WTC11 (cell line): ENCODE data around the gene PPP1R14D.

Source experiments
- ARID4B ChIP-seq: sonication (generic); formaldehyde crosslinking; IDR thresholded peaks from 2 replicates; pipeline ENCODE4 v1.8.0; 2023; ENCODE audit warnings: missing genetic modification reagents, mild to moderate bottlenecking, borderline replicate concordance
- ATF1 ChIP-seq: sonication (generic); formaldehyde crosslinking; IDR thresholded peaks from 2 replicates; pipeline ENCODE4 v1.8.1; 2023; ENCODE audit warnings: mild to moderate bottlenecking, moderate library complexity, missing genetic modification reagents
- CTCF ChIP-seq: fragments of 200-600 bp; IDR thresholded peaks from 2 replicates; pipeline ENCODE4 v1.8.0; 2022; ENCODE audit warnings: antibody characterized with exemption
- ELF4 ChIP-seq: sonication (generic); formaldehyde crosslinking; IDR thresholded peaks from 2 replicates; pipeline ENCODE4 v1.8.1; 2022; ENCODE audit warnings: low read depth, mild to moderate bottlenecking, moderate library complexity, missing genetic modification reagents
- FOXP4 ChIP-seq: sonication (generic); formaldehyde crosslinking; IDR thresholded peaks from 2 replicates; pipeline ENCODE4 v1.8.0; 2022; ENCODE audit warnings: mild to moderate bottlenecking, missing genetic modification reagents
- ZBTB21 ChIP-seq: sonication (generic); formaldehyde crosslinking; IDR thresholded peaks from 2 replicates; pipeline ENCODE4 v1.8.1; 2023; ENCODE audit warnings: mild to moderate bottlenecking, missing genetic modification reagents, borderline replicate concordance
- ZNF232 ChIP-seq: sonication (generic); formaldehyde crosslinking; IDR thresholded peaks from 2 replicates; pipeline ENCODE4 v1.8.0; 2022; ENCODE audit warnings: mild to moderate bottlenecking, missing genetic modification reagents
- TF ChIP-seq, protein P1 (sequence below): sonication (generic); formaldehyde crosslinking; IDR thresholded peaks from 2 replicates; pipeline ENCODE4 v1.8.1; 2022; ENCODE audit warnings: low read depth, mild to moderate bottlenecking, moderate library complexity, missing genetic modification reagents, borderline replicate concordance
- TF ChIP-seq, protein P2 (sequence below): sonication (generic); formaldehyde crosslinking; IDR thresholded peaks from 2 replicates; pipeline ENCODE4 v1.8.1; 2023; ENCODE audit warnings: mild to moderate bottlenecking, missing genetic modification reagents, moderate library complexity
- TF ChIP-seq, protein P3 (sequence below): sonication (generic); formaldehyde crosslinking; IDR thresholded peaks from 2 replicates; pipeline ENCODE4 v1.8.0; 2022; ENCODE audit warnings: mild to moderate bottlenecking, missing genetic modification reagents
- TF ChIP-seq, protein P4 (sequence below): sonication (generic); formaldehyde crosslinking; IDR thresholded peaks from 2 replicates; pipeline ENCODE4 v1.8.1; 2022; ENCODE audit warnings: low read depth, missing genetic modification reagents, borderline replicate concordance

GRCh38 chr15:40869686-40870085 is 41.2 kb upstream of the PPP1R14D start:
- TF ChIP-seq CTCF (no peak), ATF1 (no peak), FOXP4 (no peak), ZNF232 (no peak), ELF4 (CRISPR knock-in tag) (no peak), ZBTB21 (CRISPR knock-in tag) (no peak), ARID4B (CRISPR knock-in tag) (no peak)
- TF ChIP-seq, protein P1, sequence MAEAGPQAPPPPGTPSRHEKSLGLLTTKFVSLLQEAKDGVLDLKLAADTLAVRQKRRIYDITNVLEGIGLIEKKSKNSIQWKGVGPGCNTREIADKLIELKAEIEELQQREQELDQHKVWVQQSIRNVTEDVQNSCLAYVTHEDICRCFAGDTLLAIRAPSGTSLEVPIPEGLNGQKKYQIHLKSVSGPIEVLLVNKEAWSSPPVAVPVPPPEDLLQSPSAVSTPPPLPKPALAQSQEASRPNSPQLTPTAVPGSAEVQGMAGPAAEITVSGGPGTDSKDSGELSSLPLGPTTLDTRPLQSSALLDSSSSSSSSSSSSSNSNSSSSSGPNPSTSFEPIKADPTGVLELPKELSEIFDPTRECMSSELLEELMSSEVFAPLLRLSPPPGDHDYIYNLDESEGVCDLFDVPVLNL (CRISPR knock-in tag) = no peak
- TF ChIP-seq, protein P2, sequence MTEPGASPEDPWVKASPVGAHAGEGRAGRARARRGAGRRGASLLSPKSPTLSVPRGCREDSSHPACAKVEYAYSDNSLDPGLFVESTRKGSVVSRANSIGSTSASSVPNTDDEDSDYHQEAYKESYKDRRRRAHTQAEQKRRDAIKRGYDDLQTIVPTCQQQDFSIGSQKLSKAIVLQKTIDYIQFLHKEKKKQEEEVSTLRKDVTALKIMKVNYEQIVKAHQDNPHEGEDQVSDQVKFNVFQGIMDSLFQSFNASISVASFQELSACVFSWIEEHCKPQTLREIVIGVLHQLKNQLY (CRISPR knock-in tag) = no peak
- TF ChIP-seq, protein P3, sequence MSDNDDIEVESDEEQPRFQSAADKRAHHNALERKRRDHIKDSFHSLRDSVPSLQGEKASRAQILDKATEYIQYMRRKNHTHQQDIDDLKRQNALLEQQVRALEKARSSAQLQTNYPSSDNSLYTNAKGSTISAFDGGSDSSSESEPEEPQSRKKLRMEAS (CRISPR knock-in tag) = no peak
- TF ChIP-seq, protein P4, sequence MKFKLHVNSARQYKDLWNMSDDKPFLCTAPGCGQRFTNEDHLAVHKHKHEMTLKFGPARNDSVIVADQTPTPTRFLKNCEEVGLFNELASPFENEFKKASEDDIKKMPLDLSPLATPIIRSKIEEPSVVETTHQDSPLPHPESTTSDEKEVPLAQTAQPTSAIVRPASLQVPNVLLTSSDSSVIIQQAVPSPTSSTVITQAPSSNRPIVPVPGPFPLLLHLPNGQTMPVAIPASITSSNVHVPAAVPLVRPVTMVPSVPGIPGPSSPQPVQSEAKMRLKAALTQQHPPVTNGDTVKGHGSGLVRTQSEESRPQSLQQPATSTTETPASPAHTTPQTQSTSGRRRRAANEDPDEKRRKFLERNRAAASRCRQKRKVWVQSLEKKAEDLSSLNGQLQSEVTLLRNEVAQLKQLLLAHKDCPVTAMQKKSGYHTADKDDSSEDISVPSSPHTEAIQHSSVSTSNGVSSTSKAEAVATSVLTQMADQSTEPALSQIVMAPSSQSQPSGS (CRISPR knock-in tag) = no peak
